ENCODE measurements around the gene IGSF8.
A peak's percentile ranks its signal among the peaks of the same experiment; 100 is the strongest.
"Not testable (repeated sequence)": the region's sequence is repeated elsewhere in the genome, so short reads cannot be mapped to it uniquely, and the experiment has no call there.

Gene IGSF8

GRCh38 chr1:160064746-160065145 is 33.7 kb downstream of the IGSF8 start:
- DNase-seq (ENCODE audit: low spot score) = no peak

GRCh38 chr1:160064164-160064563 is 34.3 kb downstream of the IGSF8 start:
- no peak for DNase-seq (ENCODE audit: low spot score)

GRCh38 chr1:160063176-160063575 is 35.2 kb downstream of the IGSF8 start:
- DNase-seq (ENCODE audit: low spot score) = no peak

GRCh38 chr1:160062230-160062532 is 36.2 kb downstream of the IGSF8 start:
- DNase-seq (ENCODE audit: low spot score) = no peak

GRCh38 chr1:160061369-160062229 is 36.8 kb downstream of the IGSF8 start:
- no peak for DNase-seq (ENCODE audit: low spot score)

GRCh38 chr1:160058087-160058486 is 40.3 kb downstream of the IGSF8 start:
- DNase-seq (ENCODE audit: low spot score) = no peak

- DNase-seq (ENCODE audit: low spot score) = no peak
Measured at GRCh38 chr1:160056648-160057169, 41.7 kb downstream of the IGSF8 start.

GRCh38 chr1:160053548-160054365 is 44.7 kb downstream of the IGSF8 start:
- no peak for DNase-seq (ENCODE audit: low spot score)

GRCh38 chr1:160052936-160053335 is 45.5 kb downstream of the IGSF8 start:
- DNase-seq (ENCODE audit: low spot score) = no peak

GRCh38 chr1:160050619-160051018 is 47.8 kb downstream of the IGSF8 start:
- no peak for DNase-seq (ENCODE audit: low spot score)

- DNase-seq (ENCODE audit: low spot score) = not testable (repeated sequence)
Measured at GRCh38 chr1:160050182-160050581, 48.2 kb downstream of the IGSF8 start.

GRCh38 chr1:160049101-160049500 is 49.3 kb downstream of the IGSF8 start:
- no peak for DNase-seq (ENCODE audit: low spot score)

- no peak for DNase-seq (ENCODE audit: low spot score)
Measured at GRCh38 chr1:160048335-160048734, 50.1 kb downstream of the IGSF8 start.

- peak; percentile 42 for DNase-seq (ENCODE audit: low spot score)
Measured at GRCh38 chr1:160047111-160047991, 51.1 kb downstream of the IGSF8 start.

GRCh38 chr1:160046494-160047110 is 51.8 kb downstream of the IGSF8 start:
- DNase-seq (ENCODE audit: low spot score) = peak; percentile 80

GRCh38 chr1:160045653-160046052 is 52.8 kb downstream of the IGSF8 start:
- DNase-seq (ENCODE audit: low spot score) = no peak

- DNase-seq (ENCODE audit: low spot score) = no peak
Measured at GRCh38 chr1:160043543-160043942, 54.9 kb downstream of the IGSF8 start.
